Measurements from ENCODE around the gene WIPF2.

Gene WIPF2

GRCh38 chr17:40317880-40318829 is 99.1 kb downstream of the WIPF2 start (continued):
- TF ChIP-seq ZNF549 (tag by site-specific recombination; IDR thresholded peaks at IDR 0.05) = no peak
- TF ChIP-seq ZNF792 (tag by site-specific recombination; IDR thresholded peaks at IDR 0.05) = no peak
- TF ChIP-seq, protein P1, sequence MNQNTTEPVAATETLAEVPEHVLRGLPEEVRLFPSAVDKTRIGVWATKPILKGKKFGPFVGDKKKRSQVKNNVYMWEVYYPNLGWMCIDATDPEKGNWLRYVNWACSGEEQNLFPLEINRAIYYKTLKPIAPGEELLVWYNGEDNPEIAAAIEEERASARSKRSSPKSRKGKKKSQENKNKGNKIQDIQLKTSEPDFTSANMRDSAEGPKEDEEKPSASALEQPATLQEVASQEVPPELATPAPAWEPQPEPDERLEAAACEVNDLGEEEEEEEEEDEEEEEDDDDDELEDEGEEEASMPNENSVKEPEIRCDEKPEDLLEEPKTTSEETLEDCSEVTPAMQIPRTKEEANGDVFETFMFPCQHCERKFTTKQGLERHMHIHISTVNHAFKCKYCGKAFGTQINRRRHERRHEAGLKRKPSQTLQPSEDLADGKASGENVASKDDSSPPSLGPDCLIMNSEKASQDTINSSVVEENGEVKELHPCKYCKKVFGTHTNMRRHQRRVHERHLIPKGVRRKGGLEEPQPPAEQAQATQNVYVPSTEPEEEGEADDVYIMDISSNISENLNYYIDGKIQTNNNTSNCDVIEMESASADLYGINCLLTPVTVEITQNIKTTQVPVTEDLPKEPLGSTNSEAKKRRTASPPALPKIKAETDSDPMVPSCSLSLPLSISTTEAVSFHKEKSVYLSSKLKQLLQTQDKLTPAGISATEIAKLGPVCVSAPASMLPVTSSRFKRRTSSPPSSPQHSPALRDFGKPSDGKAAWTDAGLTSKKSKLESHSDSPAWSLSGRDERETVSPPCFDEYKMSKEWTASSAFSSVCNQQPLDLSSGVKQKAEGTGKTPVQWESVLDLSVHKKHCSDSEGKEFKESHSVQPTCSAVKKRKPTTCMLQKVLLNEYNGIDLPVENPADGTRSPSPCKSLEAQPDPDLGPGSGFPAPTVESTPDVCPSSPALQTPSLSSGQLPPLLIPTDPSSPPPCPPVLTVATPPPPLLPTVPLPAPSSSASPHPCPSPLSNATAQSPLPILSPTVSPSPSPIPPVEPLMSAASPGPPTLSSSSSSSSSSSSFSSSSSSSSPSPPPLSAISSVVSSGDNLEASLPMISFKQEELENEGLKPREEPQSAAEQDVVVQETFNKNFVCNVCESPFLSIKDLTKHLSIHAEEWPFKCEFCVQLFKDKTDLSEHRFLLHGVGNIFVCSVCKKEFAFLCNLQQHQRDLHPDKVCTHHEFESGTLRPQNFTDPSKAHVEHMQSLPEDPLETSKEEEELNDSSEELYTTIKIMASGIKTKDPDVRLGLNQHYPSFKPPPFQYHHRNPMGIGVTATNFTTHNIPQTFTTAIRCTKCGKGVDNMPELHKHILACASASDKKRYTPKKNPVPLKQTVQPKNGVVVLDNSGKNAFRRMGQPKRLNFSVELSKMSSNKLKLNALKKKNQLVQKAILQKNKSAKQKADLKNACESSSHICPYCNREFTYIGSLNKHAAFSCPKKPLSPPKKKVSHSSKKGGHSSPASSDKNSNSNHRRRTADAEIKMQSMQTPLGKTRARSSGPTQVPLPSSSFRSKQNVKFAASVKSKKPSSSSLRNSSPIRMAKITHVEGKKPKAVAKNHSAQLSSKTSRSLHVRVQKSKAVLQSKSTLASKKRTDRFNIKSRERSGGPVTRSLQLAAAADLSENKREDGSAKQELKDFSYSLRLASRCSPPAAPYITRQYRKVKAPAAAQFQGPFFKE (tag by site-specific recombination; IDR thresholded peaks at IDR 0.05; ENCODE audit: borderline replicate concordance) = no peak
- peak; percentile 85 for TF ChIP-seq ZFHX2 (tag by site-specific recombination; conservative IDR thresholded peaks at IDR 0.05)
- no peak for TF ChIP-seq ZNF132 (tag by site-specific recombination; IDR thresholded peaks at IDR 0.05; ENCODE audit: borderline replicate concordance)
- no peak for TF ChIP-seq ZNF548 (tag by site-specific recombination; IDR thresholded peaks at IDR 0.05)
- TF ChIP-seq, protein P2, sequence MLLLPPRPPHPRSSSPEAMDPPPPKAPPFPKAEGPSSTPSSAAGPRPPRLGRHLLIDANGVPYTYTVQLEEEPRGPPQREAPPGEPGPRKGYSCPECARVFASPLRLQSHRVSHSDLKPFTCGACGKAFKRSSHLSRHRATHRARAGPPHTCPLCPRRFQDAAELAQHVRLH (tag by site-specific recombination; IDR thresholded peaks at IDR 0.05) = no peak
- TF ChIP-seq GLIS1 (tag by site-specific recombination; IDR thresholded peaks at IDR 0.05) = peak; percentile 93
- TF ChIP-seq ZNF391 (tag by site-specific recombination; IDR thresholded peaks at IDR 0.05; ENCODE audit: borderline replicate concordance, low read depth) = peak; percentile 79; the same call in 1 of the 2 replicates
- TF ChIP-seq ZBTB20 (tag by site-specific recombination; IDR thresholded peaks at IDR 0.05) = peak; percentile 72; the same call in 1 of the 2 replicates
- TF ChIP-seq ZXDB (tag by site-specific recombination; IDR thresholded peaks at IDR 0.05) = peak; percentile 80
- TF ChIP-seq, protein P3, sequence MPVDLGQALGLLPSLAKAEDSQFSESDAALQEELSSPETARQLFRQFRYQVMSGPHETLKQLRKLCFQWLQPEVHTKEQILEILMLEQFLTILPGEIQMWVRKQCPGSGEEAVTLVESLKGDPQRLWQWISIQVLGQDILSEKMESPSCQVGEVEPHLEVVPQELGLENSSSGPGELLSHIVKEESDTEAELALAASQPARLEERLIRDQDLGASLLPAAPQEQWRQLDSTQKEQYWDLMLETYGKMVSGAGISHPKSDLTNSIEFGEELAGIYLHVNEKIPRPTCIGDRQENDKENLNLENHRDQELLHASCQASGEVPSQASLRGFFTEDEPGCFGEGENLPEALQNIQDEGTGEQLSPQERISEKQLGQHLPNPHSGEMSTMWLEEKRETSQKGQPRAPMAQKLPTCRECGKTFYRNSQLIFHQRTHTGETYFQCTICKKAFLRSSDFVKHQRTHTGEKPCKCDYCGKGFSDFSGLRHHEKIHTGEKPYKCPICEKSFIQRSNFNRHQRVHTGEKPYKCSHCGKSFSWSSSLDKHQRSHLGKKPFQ (tag by site-specific recombination; IDR thresholded peaks at IDR 0.05) = no peak
- no peak for TF ChIP-seq ZNF555 (tag by site-specific recombination; conservative IDR thresholded peaks at IDR 0.05)
- no peak for TF ChIP-seq ZNF19 (tag by site-specific recombination; IDR thresholded peaks at IDR 0.05; ENCODE audit: low read depth)
- no peak for TF ChIP-seq CTCF (tag by site-specific recombination; IDR thresholded peaks at IDR 0.05)
- TF ChIP-seq ZNF791 (tag by site-specific recombination; IDR thresholded peaks at IDR 0.05) = no peak
- no peak for TF ChIP-seq ZNF645 (tag by site-specific recombination; IDR thresholded peaks at IDR 0.05)
- TF ChIP-seq ZNF138 (tag by site-specific recombination; IDR thresholded peaks at IDR 0.05; ENCODE audit: borderline replicate concordance) = no peak
- TF ChIP-seq ZNF184 (tag by site-specific recombination; IDR thresholded peaks at IDR 0.05) = no peak
- TF ChIP-seq ZNF488 (tag by site-specific recombination; IDR thresholded peaks at IDR 0.05) = no peak
- TF ChIP-seq ZNF518A (tag by site-specific recombination; conservative IDR thresholded peaks at IDR 0.05; ENCODE audit: low read depth) = no peak
